Uterus (tissue), 2 donors: ENCODE results near the gene PSG6.
"Not testable (repeated sequence)": the region's sequence is repeated elsewhere in the genome, so short reads cannot be mapped to it uniquely, and the experiment has no call there.

Source experiments
- POLR2A ChIP-seq, 2 donors: fragments of 450-650 bp; IDR thresholded peaks; one replicate each; pipeline ENCODE4 v1.6.1; 2016; ENCODE audit warnings: antibody characterized with exemption in 2 of 2, mild to moderate bottlenecking in 1 of 2, moderate library complexity in 1 of 2
- TF ChIP-seq, protein P1 (sequence below), 4 experiments: fragments of 200-600 bp in 2 of 4; fragments of 450-650 bp in 2 of 4; sonication (generic) in 2 of 4; IDR thresholded peaks; one replicate each; pipeline ENCODE4 v1.5.1; 2016 to 2019; ENCODE audit warnings: antibody characterized with exemption in 4 of 4, mild to moderate bottlenecking in 2 of 4, moderate library complexity in 1 of 4

DNA sequence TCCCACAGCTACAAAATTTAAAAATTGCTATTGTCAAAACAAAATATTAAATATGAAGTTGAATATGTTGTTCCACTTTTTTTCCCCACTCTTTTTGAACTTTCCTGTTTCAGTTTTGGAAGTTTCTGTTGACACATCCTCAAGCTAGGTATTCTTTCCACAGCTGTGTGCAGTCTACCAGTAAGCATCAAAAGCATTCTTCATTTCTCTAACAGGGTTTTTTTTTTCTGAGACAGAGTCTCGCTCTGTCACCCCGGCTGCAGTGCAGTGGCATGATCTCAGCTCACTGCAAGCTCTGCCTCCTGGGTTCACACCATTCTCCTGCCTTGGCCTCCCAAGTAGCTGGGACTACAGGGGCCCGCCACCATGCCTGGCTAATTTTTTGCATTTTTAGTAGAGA lies 43.6 kb downstream of the PSG6 start:
- TF ChIP-seq, protein P1, sequence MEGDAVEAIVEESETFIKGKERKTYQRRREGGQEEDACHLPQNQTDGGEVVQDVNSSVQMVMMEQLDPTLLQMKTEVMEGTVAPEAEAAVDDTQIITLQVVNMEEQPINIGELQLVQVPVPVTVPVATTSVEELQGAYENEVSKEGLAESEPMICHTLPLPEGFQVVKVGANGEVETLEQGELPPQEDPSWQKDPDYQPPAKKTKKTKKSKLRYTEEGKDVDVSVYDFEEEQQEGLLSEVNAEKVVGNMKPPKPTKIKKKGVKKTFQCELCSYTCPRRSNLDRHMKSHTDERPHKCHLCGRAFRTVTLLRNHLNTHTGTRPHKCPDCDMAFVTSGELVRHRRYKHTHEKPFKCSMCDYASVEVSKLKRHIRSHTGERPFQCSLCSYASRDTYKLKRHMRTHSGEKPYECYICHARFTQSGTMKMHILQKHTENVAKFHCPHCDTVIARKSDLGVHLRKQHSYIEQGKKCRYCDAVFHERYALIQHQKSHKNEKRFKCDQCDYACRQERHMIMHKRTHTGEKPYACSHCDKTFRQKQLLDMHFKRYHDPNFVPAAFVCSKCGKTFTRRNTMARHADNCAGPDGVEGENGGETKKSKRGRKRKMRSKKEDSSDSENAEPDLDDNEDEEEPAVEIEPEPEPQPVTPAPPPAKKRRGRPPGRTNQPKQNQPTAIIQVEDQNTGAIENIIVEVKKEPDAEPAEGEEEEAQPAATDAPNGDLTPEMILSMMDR (IDR thresholded peaks at IDR 0.05), result not testable (repeated sequence)
- not testable (repeated sequence) for TF ChIP-seq POLR2A (IDR thresholded peaks at IDR 0.05)
